Hepatocyte (in vitro differentiated cells): ENCODE measurements around the gene PDE11A. TPM values are rescaled to one million over a fixed set of nuclear protein-coding genes. Genes with fewer than 3 reads are reported as not detected.

ENCODE experiments used
- DNase-seq: peaks from one replicate; pipeline ENCODE4 v3.0.0-alpha.2; 2016; ENCODE audit warnings: low spot score
- H2AFZ ChIP-seq: fragments of 200-600 bp; sonication (generic); 2 replicates; pipeline ENCODE4 v1.6.0; 2016; ENCODE audit warnings: antibody characterized with exemption, mild to moderate bottlenecking
- H3K27ac ChIP-seq: fragments of 200-600 bp; sonication (generic); 2 replicates; pipeline ENCODE4 v1.5.1; 2016; ENCODE audit warnings: mild to moderate bottlenecking
- H3K27me3 ChIP-seq: fragments of 200-600 bp; sonication (generic); 2 replicates; pipeline ENCODE4 v1.6.1; 2016
- H3K36me3 ChIP-seq: fragments of 200-600 bp; sonication (generic); replicated peaks from 2 replicates; pipeline ENCODE4 v1.5.1; 2016; ENCODE audit warnings: low read depth; ENCODE audit not compliant: insufficient read depth
- H3K4me1 ChIP-seq: fragments of 200-600 bp; sonication (generic); 2 replicates; pipeline ENCODE4 v1.5.1; 2016; ENCODE audit warnings: mild to moderate bottlenecking, moderate library complexity; ENCODE audit not compliant: insufficient read depth
- H3K4me2 ChIP-seq: fragments of 200-600 bp; sonication (generic); 2 replicates; pipeline ENCODE4 v1.6.0; 2016
- H3K4me3 ChIP-seq: fragments of 200-600 bp; sonication (generic); 2 replicates; pipeline ENCODE4 v1.5.1; 2016; ENCODE audit warnings: mild to moderate bottlenecking
- H3K79me2 ChIP-seq: fragments of 200-600 bp; sonication (generic); 2 replicates; pipeline ENCODE4 v1.6.0; 2017; ENCODE audit warnings: mild to moderate bottlenecking
- H3K9me2 ChIP-seq: fragments of 200-600 bp; sonication (generic); replicated peaks from 2 replicates; pipeline ENCODE4 v1.6.0; 2017; ENCODE audit warnings: mild to moderate bottlenecking; ENCODE audit not compliant: insufficient read depth
- H3K9me3 ChIP-seq: fragments of 200-600 bp; sonication (generic); 2 replicates; pipeline ENCODE4 v1.5.1; 2016; ENCODE audit warnings: low read depth, mild to moderate bottlenecking
- H4K20me1 ChIP-seq: fragments of 200-600 bp; sonication (generic); 2 replicates; pipeline ENCODE4 v1.6.0; 2016; ENCODE audit warnings: mild to moderate bottlenecking; ENCODE audit not compliant: insufficient read depth, poor library complexity, severe bottlenecking
- EZH2 ChIP-seq: fragments of 200-600 bp; sonication (generic); IDR thresholded peaks from 2 replicates; pipeline ENCODE4 v1.6.1; 2016; ENCODE audit warnings: antibody characterized with exemption, mild to moderate bottlenecking, borderline replicate concordance
- EZH2phosphoT487 ChIP-seq: fragments of 200-600 bp; sonication (generic); IDR thresholded peaks from one replicate; pipeline ENCODE4 v1.6.1; 2018; ENCODE audit warnings: antibody characterized with exemption, mild to moderate bottlenecking, low read depth, moderate library complexity; ENCODE audit not compliant: unreplicated experiment, severe bottlenecking
- WGBS: methylation state at CpG from one replicate; pipeline ENCODE4 v1.1.6; 2016; ENCODE audit warnings: low lambda C conversion rate; ENCODE audit errors: missing lambda C conversion rate; 5-methylcytosine and 5-hydroxymethylcytosine counted together
- polyA plus RNA-seq: library from polyadenylated mRNA; unstranded; fragments of >200 nt; fragmentation: Nextera tagmentation; extraction: Ambion mirVana; gene quantifications from 2 replicates; pipeline ENCODE4 v1.2.1, GENCODE V29; 2016
- total RNA-seq: library from RNA; depleted of rRNA; stranded (reverse); fragments of >200 nt; gene quantifications from 2 replicates; pipeline ENCODE4 v1.2.3, GENCODE V29; 2014
- TF ChIP-seq, protein P1 (sequence below): fragments of 200-600 bp; sonication (generic); IDR thresholded peaks from 2 replicates; pipeline ENCODE4 v1.5.1; 2016; ENCODE audit warnings: antibody characterized with exemption, mild to moderate bottlenecking; ENCODE audit not compliant: poor library complexity

PDE11A gene
- total and polyA plus RNA-seq, 2 experiments from 2014 or later = 0.71 to 1.9 TPM

DNA sequence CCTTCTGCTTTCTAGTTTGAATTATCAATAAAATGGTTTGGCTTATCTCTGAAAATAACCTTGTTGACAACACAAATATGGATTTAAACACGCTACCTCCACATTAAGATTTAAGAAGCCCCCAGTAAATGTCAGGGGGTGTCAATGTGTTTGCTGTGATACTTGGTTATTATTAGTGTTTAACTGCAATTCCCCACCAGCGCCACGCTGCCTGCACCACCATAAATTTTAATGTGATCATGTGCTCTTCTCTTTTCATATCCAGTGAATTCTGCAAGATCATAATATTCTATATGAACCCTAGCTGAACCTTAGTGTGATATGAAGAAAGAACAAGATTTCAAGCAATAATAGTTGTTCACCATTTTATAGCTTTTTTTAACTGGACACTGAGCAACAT, 349.3 kb downstream of the PDE11A start:
- H3K9me3 ChIP-seq = no peaks in the 10 kb centered on the region
- no peak overlapping the region for H3K4me2 ChIP-seq
- no peak overlapping the region for H3K27ac ChIP-seq
- H3K4me1 ChIP-seq = peaks cover 11% of the 10 kb centered on the region
- no peak for DNase-seq
- no peak overlapping the region for H2AFZ ChIP-seq
- no peak overlapping the region for H3K4me3 ChIP-seq
- no peaks in the 10 kb centered on the region for H3K9me2 ChIP-seq
- no peaks in the 10 kb centered on the region for H3K36me3 ChIP-seq
- no peaks in the 10 kb centered on the region for H3K27me3 ChIP-seq
- TF ChIP-seq, protein P1, sequence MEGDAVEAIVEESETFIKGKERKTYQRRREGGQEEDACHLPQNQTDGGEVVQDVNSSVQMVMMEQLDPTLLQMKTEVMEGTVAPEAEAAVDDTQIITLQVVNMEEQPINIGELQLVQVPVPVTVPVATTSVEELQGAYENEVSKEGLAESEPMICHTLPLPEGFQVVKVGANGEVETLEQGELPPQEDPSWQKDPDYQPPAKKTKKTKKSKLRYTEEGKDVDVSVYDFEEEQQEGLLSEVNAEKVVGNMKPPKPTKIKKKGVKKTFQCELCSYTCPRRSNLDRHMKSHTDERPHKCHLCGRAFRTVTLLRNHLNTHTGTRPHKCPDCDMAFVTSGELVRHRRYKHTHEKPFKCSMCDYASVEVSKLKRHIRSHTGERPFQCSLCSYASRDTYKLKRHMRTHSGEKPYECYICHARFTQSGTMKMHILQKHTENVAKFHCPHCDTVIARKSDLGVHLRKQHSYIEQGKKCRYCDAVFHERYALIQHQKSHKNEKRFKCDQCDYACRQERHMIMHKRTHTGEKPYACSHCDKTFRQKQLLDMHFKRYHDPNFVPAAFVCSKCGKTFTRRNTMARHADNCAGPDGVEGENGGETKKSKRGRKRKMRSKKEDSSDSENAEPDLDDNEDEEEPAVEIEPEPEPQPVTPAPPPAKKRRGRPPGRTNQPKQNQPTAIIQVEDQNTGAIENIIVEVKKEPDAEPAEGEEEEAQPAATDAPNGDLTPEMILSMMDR = no peak
- TF ChIP-seq EZH2 (no peak), EZH2phosphoT487 (no peak)
- WGBS = 83% methylated on average over 3 of the region's 3 CpGs
- no peaks in the 10 kb centered on the region for H4K20me1 ChIP-seq
- H3K79me2 ChIP-seq = no peaks in the 10 kb centered on the region

DNA sequence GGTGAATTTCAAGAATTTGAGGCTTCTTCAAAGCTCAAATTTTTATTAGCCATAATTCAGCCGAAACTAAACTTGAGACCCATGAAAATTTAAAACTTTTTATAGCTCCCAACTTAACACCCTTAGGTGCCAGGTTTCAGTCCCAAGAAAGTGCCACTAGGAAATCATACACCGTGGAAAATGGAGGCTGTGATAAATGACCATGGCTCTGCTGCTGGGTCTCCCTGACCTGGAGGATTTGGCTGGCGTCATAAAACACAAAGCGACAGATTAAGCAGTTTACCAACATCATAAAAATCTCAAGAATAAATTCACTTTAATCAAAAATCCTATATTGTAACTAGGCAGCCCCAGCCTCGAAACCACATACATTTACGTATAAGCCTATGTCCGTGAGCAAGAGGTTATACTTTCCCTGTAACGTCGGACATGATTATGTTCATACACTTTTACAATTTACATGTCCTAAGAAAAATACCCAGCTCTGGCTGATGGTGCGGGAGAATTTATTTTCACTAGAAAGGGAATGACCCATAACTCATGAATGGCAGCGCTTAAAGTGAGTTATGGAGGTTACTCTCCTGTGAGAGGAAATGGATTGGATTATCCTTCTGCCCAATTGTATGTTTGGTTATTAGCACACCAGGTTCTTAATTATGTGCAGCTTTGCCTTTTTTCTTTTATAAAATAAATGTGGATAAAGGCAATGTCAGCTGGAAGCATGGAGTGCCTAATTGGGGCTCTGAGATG, 350.6 kb downstream of the PDE11A start:
- Histone ChIP-seq H3K36me3 (no peaks in the 10 kb centered on the region), H3K27me3 (no peaks in the 10 kb centered on the region), H2AFZ (no peak overlapping the region), H3K4me2 (no peak overlapping the region), H3K27ac (no peak overlapping the region), H3K9me2 (no peaks in the 10 kb centered on the region), H3K4me1 (peaks cover 5% of the 10 kb centered on the region), H3K79me2 (no peaks in the 10 kb centered on the region), H3K9me3 (no peaks in the 10 kb centered on the region), H4K20me1 (no peaks in the 10 kb centered on the region), H3K4me3 (no peak overlapping the region)
- no peak for DNase-seq
- WGBS = 77% methylated on average over 11 of the region's 11 CpGs
- no peak for TF ChIP-seq EZH2
- TF ChIP-seq, protein P1 = no peak
- TF ChIP-seq EZH2phosphoT487 = no peak

DNA sequence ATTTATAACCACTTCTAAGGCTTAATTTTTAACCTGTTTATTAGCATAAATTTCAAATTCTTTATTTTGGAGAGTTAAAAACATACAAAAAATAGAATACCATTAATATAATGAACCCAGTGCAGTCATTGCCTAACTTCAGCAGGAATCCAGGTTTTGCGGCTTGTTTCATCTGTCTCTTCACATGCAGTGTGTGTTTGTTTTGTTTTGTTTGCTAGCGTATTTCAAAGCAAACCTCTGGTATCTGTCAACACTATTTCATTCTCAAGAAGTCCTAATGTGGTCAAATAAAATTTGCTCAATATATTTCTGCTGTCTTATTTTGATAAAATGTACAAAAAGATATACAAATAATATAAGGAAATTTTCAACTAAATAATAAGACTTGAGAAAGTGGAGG, 351.5 kb downstream of the PDE11A start:
- no peak for TF ChIP-seq EZH2phosphoT487
- TF ChIP-seq, protein P1 = no peak
- TF ChIP-seq EZH2 = no peak
- Histone ChIP-seq H2AFZ (no peak overlapping the region), H3K27ac (no peak overlapping the region), H3K9me3 (no peaks in the 10 kb centered on the region), H3K36me3 (no peaks in the 10 kb centered on the region), H3K27me3 (no peaks in the 10 kb centered on the region), H3K4me1 (peaks cover 5% of the 10 kb centered on the region), H3K4me3 (no peak overlapping the region), H3K4me2 (no peak overlapping the region), H3K9me2 (no peaks in the 10 kb centered on the region), H3K79me2 (no peaks in the 10 kb centered on the region), H4K20me1 (no peaks in the 10 kb centered on the region)
- no peak for DNase-seq
- 88% methylated on average over 2 of the region's 2 CpGs for WGBS
